ENCODE results near the gene NLRX1. TPM values are rescaled to one million over a fixed set of nuclear protein-coding genes. Genes with fewer than 3 reads are reported as not detected.

The NLRX1 gene
- total RNA-seq, 1 donor from 2014 or later: 1.7 TPM

DNA sequence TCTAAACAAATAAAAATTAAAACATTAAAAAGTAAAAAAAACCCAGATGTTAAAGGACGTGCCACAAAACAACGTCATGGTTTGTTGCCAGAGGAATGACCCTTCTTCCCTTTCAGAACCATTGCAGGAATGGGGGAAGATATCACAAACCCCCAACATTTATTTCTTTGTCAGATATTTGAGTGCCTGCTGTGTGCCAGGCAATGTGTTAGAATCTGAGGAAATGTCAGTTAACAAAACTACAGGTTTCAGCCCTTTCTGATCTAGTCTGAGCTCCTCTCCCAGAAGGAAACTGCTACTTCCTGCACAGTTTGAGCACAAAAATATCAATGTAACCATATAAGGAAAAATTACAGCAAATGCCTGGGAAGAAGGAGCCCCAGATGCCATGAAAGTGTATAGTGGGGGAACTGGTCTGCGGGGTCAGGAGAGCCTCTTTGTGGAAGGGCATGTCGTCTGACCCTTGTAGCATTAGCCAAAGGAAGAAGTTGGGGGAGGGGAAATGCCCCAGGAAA, 9.7 kb downstream of the NLRX1 start:
- Mint-ChIP-seq H3K9me3 (ENCODE audit: unreplicated experiment) (no peaks in the 10 kb centered on the region), H3K4me3 (ENCODE audit: unreplicated experiment) (no peak overlapping the region), H3K27me3 (ENCODE audit: unreplicated experiment) (peaks cover 4% of the 10 kb centered on the region), H3K36me3 (ENCODE audit: unreplicated experiment) (peaks cover 3% of the 10 kb centered on the region), H3K4me1 (ENCODE audit: low read depth, unreplicated experiment) (peaks cover 1% of the 10 kb centered on the region), H3K27ac (ENCODE audit: unreplicated experiment) (no peak overlapping the region)
- no peak for TF ChIP-seq CTCF (IDR thresholded peaks at IDR 0.05; ENCODE audit: partially characterized antibody, unreplicated experiment)
- no peak for DNase-seq

DNA sequence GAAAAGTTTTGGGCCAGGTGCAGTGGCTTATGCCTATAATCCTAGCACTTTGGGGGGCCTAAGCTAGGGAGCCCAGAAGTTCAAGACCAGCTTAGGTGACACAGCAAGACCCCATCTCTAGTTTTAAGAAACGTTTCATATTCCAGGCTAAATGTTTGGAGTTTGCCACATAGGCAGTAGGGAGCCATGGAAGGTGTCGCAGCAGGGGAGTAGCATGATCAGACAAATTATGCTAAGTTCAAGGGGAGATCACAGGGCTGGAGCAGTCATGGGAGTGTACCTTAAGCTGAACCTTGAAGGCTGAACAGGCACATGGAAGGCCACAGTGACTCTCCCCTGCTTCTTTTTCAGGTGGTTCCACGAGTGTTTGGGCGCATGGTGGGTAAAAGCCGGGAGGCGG, 10.8 kb downstream of the NLRX1 start:
- Mint-ChIP-seq H3K9me3 (ENCODE audit: unreplicated experiment) (no peaks in the 10 kb centered on the region), H3K27me3 (ENCODE audit: unreplicated experiment) (peaks cover 4% of the 10 kb centered on the region), H3K36me3 (ENCODE audit: unreplicated experiment) (no peaks in the 10 kb centered on the region), H3K4me3 (ENCODE audit: unreplicated experiment) (no peak overlapping the region), H3K27ac (ENCODE audit: unreplicated experiment) (no peak overlapping the region), H3K4me1 (ENCODE audit: low read depth, unreplicated experiment) (peaks cover 1% of the 10 kb centered on the region)
- DNase-seq: no peak
- TF ChIP-seq CTCF (IDR thresholded peaks at IDR 0.05; ENCODE audit: partially characterized antibody, unreplicated experiment): no peak

GRCh38 chr11:119179983-119180382, 11.5 kb downstream of the NLRX1 start:
- TF ChIP-seq CTCF (IDR thresholded peaks at IDR 0.05; ENCODE audit: partially characterized antibody, unreplicated experiment): no peak
- Mint-ChIP-seq H3K36me3 (ENCODE audit: unreplicated experiment) (no peaks in the 10 kb centered on the region), H3K27me3 (ENCODE audit: unreplicated experiment) (peaks cover 4% of the 10 kb centered on the region), H3K27ac (ENCODE audit: unreplicated experiment) (no peak overlapping the region), H3K4me1 (ENCODE audit: low read depth, unreplicated experiment) (peaks cover 1% of the 10 kb centered on the region), H3K4me3 (ENCODE audit: unreplicated experiment) (no peak overlapping the region), H3K9me3 (ENCODE audit: unreplicated experiment) (no peaks in the 10 kb centered on the region)
- DNase-seq: no peak

- no peak for DNase-seq
- Mint-ChIP-seq H3K36me3 (ENCODE audit: unreplicated experiment) (no peaks in the 10 kb centered on the region), H3K4me1 (ENCODE audit: low read depth, unreplicated experiment) (peaks cover 1% of the 10 kb centered on the region), H3K27me3 (ENCODE audit: unreplicated experiment) (peaks cover 7% of the 10 kb centered on the region), H3K9me3 (ENCODE audit: unreplicated experiment) (no peaks in the 10 kb centered on the region), H3K4me3 (ENCODE audit: unreplicated experiment) (no peak overlapping the region), H3K27ac (ENCODE audit: unreplicated experiment) (no peak overlapping the region)
- TF ChIP-seq CTCF (IDR thresholded peaks at IDR 0.05; ENCODE audit: partially characterized antibody, unreplicated experiment): no peak
These were observed 12.5 kb downstream of the NLRX1 start for GRCh38 chr11:119180729-119181676.

Measured in glutamatergic neuron (in vitro differentiated cells).